A172 (cell line): ENCODE data around the gene PDE7B. TPM values are rescaled to one million over a fixed set of nuclear protein-coding genes. Genes with fewer than 3 reads are reported as not detected.
"Not testable (repeated sequence)": the region's sequence is repeated elsewhere in the genome, so short reads cannot be mapped to it uniquely, and the experiment has no call there.

ENCODE experiments used
- DNase-seq: peaks from one replicate; pipeline ENCODE4 v3.0.0-alpha.2; 2015; ENCODE audit warnings: low spot score
- total RNA-seq: library from RNA; depleted of rRNA; stranded (reverse); fragments of >200 nt; shearing (Covaris generic); gene quantifications from 2 replicates; pipeline ENCODE4 v1.2.3, GENCODE V29; 2014

PDE7B gene
- total RNA-seq, 1 experiment from 2014 or later = 0.05 TPM

GRCh38 chr6:136103763-136104311, 252.3 kb downstream of the PDE7B start:
- no peak for DNase-seq

GRCh38 chr6:136104556-136104955, 253.1 kb downstream of the PDE7B start:
- no peak for DNase-seq

- DNase-seq = not testable (repeated sequence)
Observed at GRCh38 chr6:136105797-136106196, 254.3 kb downstream of the PDE7B start.

GRCh38 chr6:136108361-136108945, 257.0 kb downstream of the PDE7B start:
- DNase-seq = no peak

GRCh38 chr6:136111831-136112230, 260.3 kb downstream of the PDE7B start:
- DNase-seq = no peak

- no peak for DNase-seq
Observed at GRCh38 chr6:136112262-136112661, 260.8 kb downstream of the PDE7B start.

- peak; percentile 19 for DNase-seq
Observed at GRCh38 chr6:136113736-136114173, 262.3 kb downstream of the PDE7B start.

GRCh38 chr6:136114661-136115060, 263.2 kb downstream of the PDE7B start:
- no peak for DNase-seq

- no peak for DNase-seq
Observed at GRCh38 chr6:136115941-136116340, 264.4 kb downstream of the PDE7B start.

- DNase-seq = no peak
Observed at GRCh38 chr6:136117081-136117480, 265.6 kb downstream of the PDE7B start.

- no peak for DNase-seq
Observed at GRCh38 chr6:136118787-136119186, 267.3 kb downstream of the PDE7B start.

GRCh38 chr6:136123468-136123867, 272.0 kb downstream of the PDE7B start:
- no peak for DNase-seq

- DNase-seq = no peak
Observed at GRCh38 chr6:136125585-136125984, 274.1 kb downstream of the PDE7B start.

- DNase-seq = no peak
Observed at GRCh38 chr6:136127873-136128272, 276.4 kb downstream of the PDE7B start.

- DNase-seq = no peak
Observed at GRCh38 chr6:136129365-136129764, 277.9 kb downstream of the PDE7B start.

- DNase-seq = no peak
Observed at GRCh38 chr6:136134268-136134667, 282.8 kb downstream of the PDE7B start.

- no peak for DNase-seq
Observed at GRCh38 chr6:136134751-136135150, 283.2 kb downstream of the PDE7B start.

- DNase-seq = no peak
Observed at GRCh38 chr6:136136274-136136673, 284.8 kb downstream of the PDE7B start.

GRCh38 chr6:136137008-136137692, 285.6 kb downstream of the PDE7B start:
- DNase-seq = no peak

GRCh38 chr6:136137739-136138402, 286.4 kb downstream of the PDE7B start:
- no peak for DNase-seq

- not testable (repeated sequence) for DNase-seq
Observed at GRCh38 chr6:136139111-136139510, 287.6 kb downstream of the PDE7B start.

- DNase-seq = no peak
Observed at GRCh38 chr6:136144251-136145023, 292.9 kb downstream of the PDE7B start.
